ENCODE data around the gene RNF26.

The RNF26 gene

GRCh38 chr11:119384332-119384731 lies 50.0 kb downstream of the RNF26 start:
- no peaks in the 10 kb centered on the region for H3K9me3 ChIP-seq (ENCODE audit: insufficient read depth, low read length)
- H3K4me1 ChIP-seq (ENCODE audit: low read length): peaks cover 10% of the 10 kb centered on the region; the same call in 1 of the 2 replicates
- 0 out of 2 replicates have a peak, but pooled peaks cover 6% of the 10 kb centered on the region for H3K27me3 ChIP-seq (ENCODE audit: low read depth, low read length)
- no peak overlapping the region for H3K27ac ChIP-seq (ENCODE audit: low read length)
- no peaks in the 10 kb centered on the region for H3K36me3 ChIP-seq (replicated peaks; ENCODE audit: low read depth, low read length)
- no peaks in the 10 kb centered on the region for H3K79me2 ChIP-seq (ENCODE audit: low read length)
- H3K4me3 ChIP-seq (ENCODE audit: low read length): no peak overlapping the region
- H3K4me2 ChIP-seq (ENCODE audit: low read length): no peak overlapping the region
- no peaks in the 10 kb centered on the region for H4K20me1 ChIP-seq (ENCODE audit: insufficient read depth, low read length)
- TF ChIP-seq CTCF (IDR thresholded peaks at IDR 0.05; ENCODE audit: low read depth, low read length): no peak
- TF ChIP-seq EZH2phosphoT487 (IDR thresholded peaks at IDR 0.05; ENCODE audit: low read depth): no peak
- no peak overlapping the region for H3K9ac ChIP-seq (ENCODE audit: low read length)
- no peak overlapping the region for H2AFZ ChIP-seq (ENCODE audit: low read depth, low read length)
